Left ventricle myocardium inferior (tissue), 1 donor: ENCODE data around the gene KIAA1191. TPM values are rescaled to one million over a fixed set of nuclear protein-coding genes. Genes with fewer than 3 reads are reported as not detected.

Source experiments
- microRNA-seq: library from miRNA; unstranded; fragments of <30 nt; microRNA quantifications from one replicate; pipeline ENCODE4 v1.2.0, GENCODE V29; 2020
- total RNA-seq: library from RNA; stranded (reverse); fragmentation: NEBNext Ultra II Directional; extraction: Animal tissue kit (Norgen Biotek cat#: 25700); gene quantifications from one replicate; pipeline ENCODE4 v1.2.1, GENCODE V29; 2021
- donor health status: DM: no; HTN: yes; CAD: no; lungs with severe emphysema.

The KIAA1191 gene
- total RNA-seq, 1 donor from 2014 or later: 91.6 TPM

Small RNA genes lying within 50 kb of the gene (microRNA-seq; reads per million reads assigned to microRNA genes)
- 9.4 reads per million, percentile 24 among the genes with 10 or more reads in this experiment for gene MIR1271

Other genes with a start within 250 kb of the KIAA1191 start
- 4.7 TPM for gene SIMC1, start 123.3 kb downstream of the KIAA1191 start, total RNA-seq
- 6.0 TPM for gene ARL10, start 3.7 kb upstream of the KIAA1191 start, total RNA-seq
- gene NOP16, start 26.8 kb upstream of the KIAA1191 start, total RNA-seq: 19.1 TPM
- gene HIGD2A, start 27.0 kb upstream of the KIAA1191 start, total RNA-seq: 217 TPM
- 216 TPM for gene CLTB, start 54.8 kb upstream of the KIAA1191 start, total RNA-seq
- gene FAF2, start 86.6 kb upstream of the KIAA1191 start, total RNA-seq: 13.0 TPM
- gene RNF44, start 175.6 kb upstream of the KIAA1191 start, total RNA-seq: 28.2 TPM
- 0.33 TPM for gene CDHR2, start 187.6 kb upstream of the KIAA1191 start, total RNA-seq
- gene GPRIN1, start 248.4 kb upstream of the KIAA1191 start, total RNA-seq: 0.58 TPM